ENCODE results near the gene C4orf51. TPM values are rescaled to one million over a fixed set of nuclear protein-coding genes. Genes with fewer than 3 reads are reported as not detected.

The C4orf51 gene
- total RNA-seq: not detected in 2 replicates

DNA sequence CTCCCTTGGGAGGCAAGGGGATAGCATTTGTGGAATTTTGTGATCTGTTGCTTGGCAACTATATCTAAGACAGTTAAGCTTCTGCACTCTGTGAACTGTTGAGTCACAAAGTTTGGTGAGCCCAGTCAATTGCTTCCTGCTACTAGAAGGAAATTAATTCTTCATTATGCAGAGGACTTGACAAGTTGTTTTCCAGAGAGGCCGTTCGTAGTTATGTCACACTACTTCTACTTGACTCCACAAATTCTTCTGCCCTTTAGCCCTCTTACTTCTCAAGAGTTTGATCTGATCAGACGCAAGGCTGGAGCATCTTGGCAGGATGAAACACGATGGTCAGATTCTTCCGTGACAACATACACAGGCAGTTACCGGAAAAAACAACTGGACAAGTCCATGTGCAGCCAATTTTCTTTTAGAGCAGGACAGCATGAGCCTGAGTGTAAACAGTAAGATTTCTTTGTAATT is at the start of gene C4orf51:
Gene C4orf51, plus strand, starts transcription at position 156 of the 465 bp plus-strand sequence. Its CDS starts 58 bp downstream, at position 214.

Other genes with a start within 250 kb of the C4orf51 start
- 15.6 and 17.8 TPM in 2 replicates for gene SMAD1, start 198.3 kb upstream of the C4orf51 start, total RNA-seq
- gene MMAA, start 60.8 kb upstream of the C4orf51 start, total RNA-seq: 2.4 and 6.8 TPM in 2 replicates

Data from mesangial cell (primary cell).